ENCODE measurements around the gene FAP.

The FAP gene

GRCh38 chr2:162241571-162241970 lies 1.7 kb downstream of the FAP start:
- no peak for DNase-seq

- DNase-seq: no peak
Measured at GRCh38 chr2:162234620-162235462, 8.4 kb downstream of the FAP start.

GRCh38 chr2:162233197-162233596 lies 10.0 kb downstream of the FAP start:
- DNase-seq: no peak

GRCh38 chr2:162232671-162233070 lies 10.6 kb downstream of the FAP start:
- DNase-seq: no peak

- DNase-seq: no peak
Measured at GRCh38 chr2:162232027-162232426, 11.2 kb downstream of the FAP start.

GRCh38 chr2:162230761-162231160 lies 12.5 kb downstream of the FAP start:
- no peak for DNase-seq

- DNase-seq: no peak
Measured at GRCh38 chr2:162226836-162227235, 16.4 kb downstream of the FAP start.

- peak; percentile 57 for DNase-seq
Measured at GRCh38 chr2:162221064-162221463, 22.2 kb downstream of the FAP start.

GRCh38 chr2:162220368-162220767 lies 22.9 kb downstream of the FAP start:
- peak; percentile 29 for DNase-seq

GRCh38 chr2:162219426-162219825 lies 23.8 kb downstream of the FAP start:
- DNase-seq: no peak

- no peak for DNase-seq
Measured at GRCh38 chr2:162217598-162217997, 25.6 kb downstream of the FAP start.

GRCh38 chr2:162215162-162215561 lies 28.1 kb downstream of the FAP start:
- no peak for DNase-seq

- no peak for DNase-seq
Measured at GRCh38 chr2:162212366-162212765, 30.9 kb downstream of the FAP start.

GRCh38 chr2:162211732-162212131 lies 31.5 kb downstream of the FAP start:
- no peak for DNase-seq

GRCh38 chr2:162210385-162210784 lies 32.9 kb downstream of the FAP start:
- DNase-seq: no peak

- DNase-seq: no peak
Measured at GRCh38 chr2:162202203-162202602, 41.0 kb downstream of the FAP start.

- no peak for DNase-seq
Measured at GRCh38 chr2:162200636-162201035, 42.6 kb downstream of the FAP start.

- DNase-seq: no peak
Measured at GRCh38 chr2:162199913-162200312, 43.3 kb downstream of the FAP start.

- DNase-seq: no peak
Measured at GRCh38 chr2:162198239-162198638, 45.0 kb downstream of the FAP start.

- DNase-seq: no peak
Measured at GRCh38 chr2:162197069-162197825, 46.0 kb downstream of the FAP start.

GRCh38 chr2:162196638-162197037 lies 46.6 kb downstream of the FAP start:
- no peak for DNase-seq

GRCh38 chr2:162188451-162188850 lies 54.8 kb downstream of the FAP start:
- no peak for DNase-seq

GRCh38 chr2:162185541-162186232 lies 57.6 kb downstream of the FAP start:
- no peak for DNase-seq

Measured in right hindlimb (tissue), 1 donor.